HepG2 (cell line): Measurements from ENCODE around the gene USB1. TPM values are rescaled to one million over a fixed set of nuclear protein-coding genes. Genes with fewer than 3 reads are reported as not detected.
A peak's percentile ranks its signal among the peaks of the same experiment; 100 is the strongest.

Experiments
- ATAC-seq: fragments of 200-7000 bp; cut with Tn5 transposase; 3 replicates; pipeline ENCODE4 v1.9.1; 2020; ENCODE audit warnings: mild to moderate bottlenecking, moderate library complexity
- BruUV-seq: library from RNA; stranded (reverse); fragments of 400-500 nt; replicated peaks from 2 replicates; lab custom pipeline; 2021; lab: Mats Ljungman, UMichigan
- CTCF ChIA-PET: fragments of 300-600 bp; formaldehyde crosslinking; extraction: SDS; loops from one replicate; lab custom pipeline; 2021; ENCODE audit warnings: low total read pairs, inconsistent platforms, low intra/inter-chr PET ratio; lab: Yijun Ruan, JAX
- POLR2A ChIA-PET: fragments of 350-600 bp; sonication (Branson Sonifier 250); formaldehyde crosslinking; loops from one replicate; lab custom pipeline; 2020; ENCODE audit warnings: antibody characterized with exemption, inconsistent platforms; lab: Yijun Ruan, JAX
- DNase-seq: peaks from one replicate; pipeline ENCODE4 v3.0.0-alpha.2; 2015; ENCODE audit warnings: low spot score
- FAIRE-seq: peaks from 3 replicates; lab custom pipeline; 2011; peaks lifted over from hg19 to GRCh38; lab: Jason Lieb, UNC
- H2AFZ ChIP-seq: one replicate; pipeline ENCODE4 v1.6.1; 2011; ENCODE audit warnings: low read length, inconsistent platforms
- H3K27ac ChIP-seq: fragments of 300-600 bp; 3 replicates; pipeline ENCODE4 v1.8.0; 2011; ENCODE audit warnings: mixed run types, mild to moderate bottlenecking, mixed read lengths, low read length, inconsistent platforms; ENCODE audit not compliant: insufficient read depth; ENCODE audit errors: extremely low read length
- H3K27me3 ChIP-seq, 2 experiments: fragments of 200-600 bp in 1 of 2; 2 replicates in 1 of 2; 3 replicates in 1 of 2; pipeline versions ENCODE4 v1.6.0 to v1.8.0; 2011; ENCODE audit warnings: low read length in 2 of 2, mild to moderate bottlenecking in 2 of 2, moderate library complexity in 2 of 2, inconsistent platforms in 1 of 2; ENCODE audit not compliant: insufficient read depth in 2 of 2, control insufficient read depth in 1 of 2
- H3K36me3 ChIP-seq, 2 experiments: fragments of 200-600 bp in 1 of 2; replicated peaks in 1 of 2; 2 replicates in 1 of 2; 3 replicates in 1 of 2; pipeline versions ENCODE4 v1.5.1 to v1.8.0; 2011; ENCODE audit warnings: low read length in 2 of 2, inconsistent platforms in 1 of 2; ENCODE audit not compliant: insufficient read depth in 2 of 2, control insufficient read depth in 1 of 2
- H3K4me1 ChIP-seq: 2 replicates; pipeline ENCODE4 v1.5.1; 2012; ENCODE audit warnings: low read length, inconsistent platforms; ENCODE audit not compliant: insufficient read depth
- H3K4me2 ChIP-seq: 2 replicates; pipeline ENCODE4 v1.6.0; 2011; ENCODE audit warnings: low read depth, low read length, inconsistent platforms
- H3K4me3 ChIP-seq, 3 experiments: fragments of 200-600 bp in 1 of 3; sonication (generic), shearing (Covaris generic) in 1 of 3; replicated peaks in 1 of 3; 2 replicates each; pipeline ENCODE4 v1.5.1; 2011 to 2016; ENCODE audit warnings: low read length in 3 of 3, inconsistent platforms in 2 of 3, low read depth in 2 of 3, mild to moderate bottlenecking in 2 of 3, control low read depth in 1 of 3, mixed read lengths in 1 of 3; ENCODE audit not compliant: insufficient read depth in 1 of 3
- H3K79me2 ChIP-seq: one replicate; pipeline ENCODE4 v1.6.1; 2011; ENCODE audit warnings: low read length, inconsistent platforms; ENCODE audit not compliant: insufficient read depth
- H3K9ac ChIP-seq: 2 replicates; pipeline ENCODE4 v1.6.0; 2011; ENCODE audit warnings: mild to moderate bottlenecking, low read depth, low read length, inconsistent platforms; ENCODE audit not compliant: insufficient read depth
- H3K9me3 ChIP-seq: 2 replicates; pipeline ENCODE4 v1.5.1; 2012; ENCODE audit warnings: mild to moderate bottlenecking, low read length
- H4K20me1 ChIP-seq: 2 replicates; pipeline ENCODE4 v1.6.0; 2011; ENCODE audit warnings: inconsistent platforms, mild to moderate bottlenecking, low read length, moderate library complexity; ENCODE audit not compliant: insufficient read depth
- KDM2A ChIP-seq: sonication (generic); formaldehyde crosslinking; IDR thresholded peaks from 2 replicates; pipeline ENCODE4 v1.4.0; 2020; ENCODE audit warnings: low read depth, missing genetic modification reagents, borderline replicate concordance
- KDM5B ChIP-seq: sonication (generic); formaldehyde crosslinking; IDR thresholded peaks from 2 replicates; pipeline ENCODE4 v1.4.0; 2020; ENCODE audit warnings: missing genetic modification reagents, mild to moderate bottlenecking, borderline replicate concordance
- NFIC ChIP-seq: IDR thresholded peaks from 2 replicates; pipeline ENCODE4 v1.6.1; 2012; ENCODE audit warnings: mild to moderate bottlenecking, low read length, inconsistent platforms
- RCOR2 ChIP-seq: IDR thresholded peaks from 2 replicates; pipeline ENCODE4 v1.6.1; 2016; ENCODE audit warnings: missing biosample characterization, missing genetic modification reagents
- SRSF4 ChIP-seq: fragments of 200-400 bp; formaldehyde crosslinking; IDR thresholded peaks from one replicate; pipeline ENCODE4 v1.6.1; 2018; ENCODE audit warnings: mild to moderate bottlenecking, low read depth, low read length, moderate library complexity; ENCODE audit not compliant: poor library complexity, severe bottlenecking
- SRSF9 ChIP-seq: fragments of 200-400 bp; formaldehyde crosslinking; IDR thresholded peaks from 2 replicates; pipeline ENCODE4 v1.6.1; 2018; ENCODE audit warnings: borderline replicate concordance, mild to moderate bottlenecking, low read depth, low read length; ENCODE audit not compliant: insufficient read depth, poor library complexity, severe bottlenecking
- SUZ12 ChIP-seq: fragments of 150-350 bp; IDR thresholded peaks from 2 replicates; pipeline ENCODE4 v1.6.1; 2014; ENCODE audit warnings: low read depth, low read length
- ZMYM2 ChIP-seq: sonication (generic); formaldehyde crosslinking; IDR thresholded peaks from 2 replicates; pipeline ENCODE4 v1.8.0; 2022; ENCODE audit warnings: mild to moderate bottlenecking, missing genetic modification reagents
- ZNF614 ChIP-seq: IDR thresholded peaks from 2 replicates; pipeline ENCODE4 v1.6.1; 2018; ENCODE audit warnings: missing biosample characterization, missing genetic modification reagents, inconsistent platforms, borderline replicate concordance
- WGBS: methylation state at CpG from one replicate; pipeline ENCODE4 v1.1.6; 2017; ENCODE audit warnings: low lambda C conversion rate; 5-methylcytosine and 5-hydroxymethylcytosine counted together
- in situ Hi-C: cut with HindIII; loops from 2 replicates; pipeline ENCODE4 v1.10.0; 2017; ENCODE audit warnings: low pct_unique_long_range_greater_than_20kb; ENCODE audit not compliant: extremely low pct_ligation_motif_present
- intact Hi-C: fragments of 100-400 bp; cut with micrococcal nuclease; formaldehyde crosslinking; loops from one replicate; pipeline ENCODE4 v1.10.0; 2022; ENCODE audit not compliant: unreplicated experiment
- polyA plus RNA-seq, 8 experiments: library from polyadenylated mRNA; depleted of rRNA in 3 of 8; stranded (reverse) in 7 of 8; unstranded in 1 of 8; fragments of >200 nt; fragmentation: Illumina TruSeq in 4 of 8; extraction: Trizol in 4 of 8; gene quantifications; 2 replicates each; pipeline versions ENCODE4 v1.2.1 to v1.2.3, GENCODE V29; 2011 to 2016; ENCODE audit warnings: low read depth in 4 of 8, missing spikeins in 1 of 8, mixed read lengths in 1 of 8; ENCODE audit not compliant: insufficient read depth in 1 of 8
- total RNA-seq, 5 experiments: library from RNA; depleted of rRNA; stranded (reverse); fragments of >200 nt; fragmentation: Illumina TruSeq; extraction: Trizol; gene quantifications; 2 replicates each; pipeline ENCODE4 v1.2.3, GENCODE V29; 2016; ENCODE audit warnings: low read depth in 1 of 5
- TF ChIP-seq, protein P1 (sequence below): sonication (generic); formaldehyde crosslinking; IDR thresholded peaks from 2 replicates; pipeline ENCODE4 v1.4.0; 2020; ENCODE audit warnings: low read depth, mild to moderate bottlenecking, missing genetic modification reagents
- TF ChIP-seq, protein P2 (sequence below): IDR thresholded peaks from 2 replicates; pipeline ENCODE4 v1.6.1; 2016; ENCODE audit warnings: low read depth, control low read depth
- TF ChIP-seq, protein P3 (sequence below): sonication (generic); formaldehyde crosslinking; IDR thresholded peaks from 2 replicates; pipeline ENCODE4 v1.4.0; 2020; ENCODE audit warnings: missing genetic modification reagents, mild to moderate bottlenecking, borderline replicate concordance

Gene USB1
- total and polyA plus RNA-seq, 2 of the 13 experiments (the other 11 are each of a cell fraction or from before 2014, with no cell fraction given): 16.7 to 65.4 TPM

DNA sequence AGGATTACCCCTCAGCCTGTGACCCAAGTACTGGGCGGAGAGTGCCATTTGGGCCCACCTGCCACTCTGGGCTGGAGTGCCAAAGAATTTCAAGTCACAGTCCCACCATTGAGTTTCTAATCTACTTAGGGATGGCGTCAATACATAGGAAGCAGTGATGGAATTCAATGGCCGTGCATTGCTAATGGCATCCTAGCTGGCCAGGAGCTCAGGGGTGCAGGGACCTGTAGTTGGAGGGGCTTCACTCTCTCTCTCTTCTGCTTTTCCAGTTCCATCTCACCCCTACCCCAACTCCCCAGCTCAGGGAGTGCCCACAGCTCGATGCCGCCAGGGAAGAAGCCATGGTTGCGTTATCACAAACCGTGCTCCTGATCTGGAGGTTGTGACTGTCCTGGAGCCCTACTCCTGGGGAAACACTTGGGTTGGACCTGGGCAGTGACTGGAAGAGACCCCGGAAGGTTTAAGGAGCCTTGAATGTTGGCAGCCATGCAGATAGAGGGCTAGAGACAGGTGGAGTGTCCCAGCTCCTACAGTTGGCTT, 26.8 kb downstream of the USB1 start:
- in situ Hi-C loops: no loop called here
- DNase-seq: no peak
- ChIA-PET CTCF (no interaction called here), POLR2A (interaction anchor here (0.6 to 5.9 kb wide), 4 partner anchors 27 to 100 kb away, joined by 3 to 101 read pairs (median 4); partner anchors contain the start of genes CFAP20, USB1 and ZNF319)
- ATAC-seq: no peak
- peaks cover 62% of the 10 kb centered on the region for H3K4me1 ChIP-seq
- intact Hi-C loops: loop anchor here (10.0 kb wide), 2 partner anchors 167 to 277 kb away; partner anchors contain the start of gene CSNK2A2
- peaks cover 35% of the 10 kb centered on the region for H3K79me2 ChIP-seq
- H3K27ac ChIP-seq: no peak overlapping the region
- WGBS: 91% methylated on average over 8 of the region's 8 CpGs
- TF ChIP-seq SUZ12 (no peak), NFIC (no peak), KDM2A (CRISPR knock-in tag) (no peak), RCOR2 (no peak), KDM5B (CRISPR knock-in tag) (0 out of 2 replicates have a peak, but pooled peaks have one; percentile 4), ZMYM2 (CRISPR knock-in tag) (0 out of 2 replicates have a peak, but pooled peaks have one; percentile 14), SRSF4 (no peak), ZNF614 (no peak), SRSF9 (no peak)
- TF ChIP-seq, protein P1, sequence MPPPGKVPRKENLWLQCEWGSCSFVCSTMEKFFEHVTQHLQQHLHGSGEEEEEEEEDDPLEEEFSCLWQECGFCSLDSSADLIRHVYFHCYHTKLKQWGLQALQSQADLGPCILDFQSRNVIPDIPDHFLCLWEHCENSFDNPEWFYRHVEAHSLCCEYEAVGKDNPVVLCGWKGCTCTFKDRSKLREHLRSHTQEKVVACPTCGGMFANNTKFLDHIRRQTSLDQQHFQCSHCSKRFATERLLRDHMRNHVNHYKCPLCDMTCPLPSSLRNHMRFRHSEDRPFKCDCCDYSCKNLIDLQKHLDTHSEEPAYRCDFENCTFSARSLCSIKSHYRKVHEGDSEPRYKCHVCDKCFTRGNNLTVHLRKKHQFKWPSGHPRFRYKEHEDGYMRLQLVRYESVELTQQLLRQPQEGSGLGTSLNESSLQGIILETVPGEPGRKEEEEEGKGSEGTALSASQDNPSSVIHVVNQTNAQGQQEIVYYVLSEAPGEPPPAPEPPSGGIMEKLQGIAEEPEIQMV (CRISPR knock-in tag): no peak
- TF ChIP-seq, protein P2, sequence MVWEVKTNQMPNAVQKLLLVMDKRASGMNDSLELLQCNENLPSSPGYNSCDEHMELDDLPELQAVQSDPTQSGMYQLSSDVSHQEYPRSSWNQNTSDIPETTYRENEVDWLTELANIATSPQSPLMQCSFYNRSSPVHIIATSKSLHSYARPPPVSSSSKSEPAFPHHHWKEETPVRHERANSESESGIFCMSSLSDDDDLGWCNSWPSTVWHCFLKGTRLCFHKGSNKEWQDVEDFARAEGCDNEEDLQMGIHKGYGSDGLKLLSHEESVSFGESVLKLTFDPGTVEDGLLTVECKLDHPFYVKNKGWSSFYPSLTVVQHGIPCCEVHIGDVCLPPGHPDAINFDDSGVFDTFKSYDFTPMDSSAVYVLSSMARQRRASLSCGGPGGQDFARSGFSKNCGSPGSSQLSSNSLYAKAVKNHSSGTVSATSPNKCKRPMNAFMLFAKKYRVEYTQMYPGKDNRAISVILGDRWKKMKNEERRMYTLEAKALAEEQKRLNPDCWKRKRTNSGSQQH (CRISPR knock-in tag): 0 out of 2 replicates have a peak, but pooled peaks have one; percentile 5
- TF ChIP-seq, protein P3, sequence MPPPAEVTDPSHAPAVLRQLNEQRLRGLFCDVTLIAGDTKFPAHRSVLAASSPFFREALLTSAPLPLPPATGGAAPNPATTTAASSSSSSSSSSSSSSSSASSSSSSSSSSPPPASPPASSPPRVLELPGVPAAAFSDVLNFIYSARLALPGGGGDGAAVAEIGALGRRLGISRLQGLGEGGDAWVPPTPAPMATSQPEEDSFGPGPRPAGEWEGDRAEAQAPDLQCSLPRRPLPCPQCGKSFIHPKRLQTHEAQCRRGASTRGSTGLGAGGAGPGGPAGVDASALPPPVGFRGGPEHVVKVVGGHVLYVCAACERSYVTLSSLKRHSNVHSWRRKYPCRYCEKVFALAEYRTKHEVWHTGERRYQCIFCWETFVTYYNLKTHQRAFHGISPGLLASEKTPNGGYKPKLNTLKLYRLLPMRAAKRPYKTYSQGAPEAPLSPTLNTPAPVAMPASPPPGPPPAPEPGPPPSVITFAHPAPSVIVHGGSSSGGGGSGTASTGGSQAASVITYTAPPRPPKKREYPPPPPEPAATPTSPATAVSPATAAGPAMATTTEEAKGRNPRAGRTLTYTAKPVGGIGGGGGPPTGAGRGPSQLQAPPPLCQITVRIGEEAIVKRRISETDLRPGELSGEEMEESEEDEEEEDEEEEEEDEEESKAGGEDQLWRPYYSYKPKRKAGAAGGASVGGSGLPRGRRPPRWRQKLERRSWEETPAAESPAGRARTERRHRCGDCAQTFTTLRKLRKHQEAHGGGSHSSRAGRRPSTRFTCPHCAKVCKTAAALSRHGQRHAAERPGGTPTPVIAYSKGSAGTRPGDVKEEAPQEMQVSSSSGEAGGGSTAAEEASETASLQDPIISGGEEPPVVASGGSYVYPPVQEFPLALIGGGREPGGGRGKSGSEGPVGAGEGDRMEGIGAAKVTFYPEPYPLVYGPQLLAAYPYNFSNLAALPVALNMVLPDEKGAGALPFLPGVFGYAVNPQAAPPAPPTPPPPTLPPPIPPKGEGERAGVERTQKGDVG (CRISPR knock-in tag): no peak
- peaks cover 31% of the 10 kb centered on the region; the same call in 1 of the 2 replicates for H4K20me1 ChIP-seq
- no TSS peak for BruUV-seq
- peak overlapping the region; percentile 87 to 97 (median 88); a peak in 2 of 6 replicates for H3K4me3 ChIP-seq
- no peaks in the 10 kb centered on the region for H3K27me3 ChIP-seq
- H3K9me3 ChIP-seq: no peaks in the 10 kb centered on the region
- H3K9ac ChIP-seq: no peak overlapping the region
- H3K4me2 ChIP-seq: peak overlapping the region; percentile 96
- no peak for FAIRE-seq
- H3K36me3 ChIP-seq: peaks cover 0 to 6% of the 10 kb centered on the region in 2 experiments; a peak in 2 of 5 replicates
- H2AFZ ChIP-seq: no peak overlapping the region
